H1 (cell line): ENCODE measurements around the gene APBA2. TPM values are rescaled to one million over a fixed set of nuclear protein-coding genes. Genes with fewer than 3 reads are reported as not detected.

Experiments used
- CTCF ChIA-PET: fragments of 300-600 bp; sonication (Branson Sonifier 250); formaldehyde crosslinking; loops from one replicate; lab custom pipeline; 2021; ENCODE audit not compliant: partially characterized antibody; lab: Charles Lee
- POLR2A ChIA-PET: fragments of 300-600 bp; sonication (Branson Sonifier 250); formaldehyde crosslinking; loops from one replicate; lab custom pipeline; 2021; ENCODE audit warnings: inconsistent platforms; ENCODE audit not compliant: partially characterized antibody; lab: Charles Lee
- DNase-seq, 2 experiments: peaks; one replicate each; pipeline versions ENCODE4 v3.0.0 to v3.0.0-alpha.2; 2010 to 2022; ENCODE audit warnings: low spot score in 2 of 2, low read depth in 1 of 2, mixed read lengths in 1 of 2
- FAIRE-seq: peaks from 2 replicates; lab custom pipeline; 2011; peaks lifted over from hg19 to GRCh38; lab: Jason Lieb, UNC
- H2AFZ ChIP-seq: 2 replicates; pipeline ENCODE4 v1.8.1; 2012; ENCODE audit warnings: low read length, inconsistent platforms
- H2AK5ac ChIP-seq: 2 replicates; pipeline ENCODE4 v1.6.1; 2013; ENCODE audit warnings: low read depth, low read length
- H2BK120ac ChIP-seq: replicated peaks from 2 replicates; pipeline ENCODE3; 2013; ENCODE audit warnings: low read depth, low read length, inconsistent platforms
- H2BK12ac ChIP-seq: 2 replicates; pipeline ENCODE4 v1.6.1; 2013; ENCODE audit warnings: low read depth, low read length
- H2BK15ac ChIP-seq: 2 replicates; pipeline ENCODE4 v1.6.1; 2013; ENCODE audit warnings: low read length
- H2BK20ac ChIP-seq: 2 replicates; pipeline ENCODE4 v1.6.1; 2013; ENCODE audit warnings: low read length
- H2BK5ac ChIP-seq: 2 replicates; pipeline ENCODE4 v1.6.1; 2013; ENCODE audit warnings: low read depth, low read length
- H3K14ac ChIP-seq: 2 replicates; pipeline ENCODE4 v1.6.1; 2013; ENCODE audit warnings: inconsistent platforms; ENCODE audit not compliant: insufficient read length
- H3K18ac ChIP-seq: 2 replicates; pipeline ENCODE4 v1.6.1; 2013; ENCODE audit warnings: low read length; ENCODE audit errors: extremely low read depth
- H3K23ac ChIP-seq: 2 replicates; pipeline ENCODE4 v1.6.1; 2013; ENCODE audit warnings: inconsistent platforms; ENCODE audit not compliant: insufficient read length
- H3K23me2 ChIP-seq: 2 replicates; pipeline ENCODE4 v1.6.1; 2013; ENCODE audit warnings: low read depth, low read length
- H3K27ac ChIP-seq: 2 replicates; pipeline ENCODE4 v1.6.1; 2011; ENCODE audit warnings: low read depth, low read length, inconsistent platforms
- H3K27me3 ChIP-seq, 4 experiments: replicated peaks in 1 of 4; 1 replicate in 1 of 4; 2 replicates in 3 of 4; pipeline versions ENCODE4 v1.6.1 to v1.8.1; 2011 to 2013; ENCODE audit warnings: low read length in 3 of 4, mild to moderate bottlenecking in 3 of 4, inconsistent platforms in 2 of 4, mixed read lengths in 2 of 4, moderate library complexity in 1 of 4; ENCODE audit not compliant: control insufficient read depth in 3 of 4, insufficient read depth in 3 of 4; ENCODE audit errors: extremely low read depth in 1 of 4
- H3K36me3 ChIP-seq, 4 experiments: 2 replicates each; pipeline versions ENCODE4 v1.6.1 to v1.8.1; 2011 to 2013; ENCODE audit warnings: mild to moderate bottlenecking in 4 of 4, low read length in 3 of 4, moderate library complexity in 2 of 4, control low read depth in 1 of 4, inconsistent platforms in 1 of 4; ENCODE audit not compliant: insufficient read depth in 4 of 4, control insufficient read depth in 2 of 4
- H3K4ac ChIP-seq: replicated peaks from 2 replicates; pipeline ENCODE3; 2013; ENCODE audit warnings: low read length, low read depth, mixed read lengths, inconsistent platforms; ENCODE audit not compliant: insufficient read length
- H3K4me1 ChIP-seq, 4 experiments: replicated peaks in 1 of 4; 1 replicate in 1 of 4; 2 replicates in 3 of 4; pipeline versions ENCODE4 v1.6.1 to v1.8.1; 2011 to 2013; ENCODE audit warnings: low read length in 3 of 4, inconsistent platforms in 2 of 4, mixed read lengths in 1 of 4; ENCODE audit not compliant: insufficient read depth in 4 of 4, control insufficient read depth in 3 of 4
- H3K4me2 ChIP-seq, 2 experiments: 2 replicates each; pipeline versions ENCODE4 v1.6.1 to v1.8.1; 2011 to 2013; ENCODE audit warnings: low read depth in 2 of 2, low read length in 2 of 2, control low read depth in 1 of 2, inconsistent platforms in 1 of 2, mild to moderate bottlenecking in 1 of 2; ENCODE audit not compliant: insufficient read depth in 1 of 2
- H3K4me3 ChIP-seq, 4 experiments: fragments of 200-600, 300-600 bp in 1 of 4; sonication (generic), shearing (Covaris generic), sonication (Bioruptor Twin) in 1 of 4; 2 replicates each; pipeline versions ENCODE4 v1.5.1 to v1.8.1; 2011 to 2016; ENCODE audit warnings: low read length in 4 of 4, low read depth in 3 of 4, control low read depth in 2 of 4, inconsistent platforms in 2 of 4, mild to moderate bottlenecking in 2 of 4, mixed read lengths in 1 of 4, moderate library complexity in 1 of 4; ENCODE audit not compliant: insufficient read depth in 2 of 4; ENCODE audit errors: extremely low read depth in 1 of 4
- H3K56ac ChIP-seq: replicated peaks from 2 replicates; pipeline ENCODE3; 2013; ENCODE audit warnings: low read depth, mild to moderate bottlenecking, mixed read lengths, low read length, inconsistent platforms; ENCODE audit not compliant: insufficient read length
- H3K79me1 ChIP-seq: 2 replicates; pipeline ENCODE4 v1.6.1; 2013; ENCODE audit warnings: low read depth, low read length, control low read depth
- H3K79me2 ChIP-seq, 2 experiments: 2 replicates each; pipeline versions ENCODE4 v1.6.1 to v1.8.1; 2012 to 2013; ENCODE audit warnings: low read length in 2 of 2, mild to moderate bottlenecking in 2 of 2, inconsistent platforms in 1 of 2; ENCODE audit not compliant: insufficient read depth in 2 of 2, control insufficient read depth in 1 of 2
- H3K9ac ChIP-seq, 4 experiments: replicated peaks in 1 of 4; 1 replicate in 1 of 4; 2 replicates in 3 of 4; pipeline versions ENCODE4 v1.6.1 to v1.8.1; 2011 to 2013; ENCODE audit warnings: low read depth in 3 of 4, low read length in 3 of 4, control low read depth in 2 of 4, mild to moderate bottlenecking in 2 of 4, moderate library complexity in 2 of 4, inconsistent platforms in 1 of 4; ENCODE audit errors: extremely low read depth in 1 of 4
- H3K9me3 ChIP-seq, 2 experiments: 2 replicates each; pipeline versions ENCODE4 v1.6.1 to v1.8.1; 2012 to 2013; ENCODE audit warnings: mild to moderate bottlenecking in 2 of 2, moderate library complexity in 2 of 2, control low read depth in 1 of 2, inconsistent platforms in 1 of 2, low read depth in 1 of 2, low read length in 1 of 2, mixed read lengths in 1 of 2; ENCODE audit not compliant: insufficient read depth in 2 of 2
- H4K20me1 ChIP-seq, 2 experiments: replicated peaks in 1 of 2; 2 replicates each; pipeline versions ENCODE3 to v1.8.1; 2011 to 2013; ENCODE audit warnings: inconsistent platforms in 2 of 2, low read length in 2 of 2, mild to moderate bottlenecking in 1 of 2; ENCODE audit not compliant: insufficient read depth in 2 of 2, control insufficient read depth in 1 of 2
- H4K5ac ChIP-seq: 2 replicates; pipeline ENCODE4 v1.6.1; 2013; ENCODE audit warnings: low read length, low read depth, mixed read lengths, inconsistent platforms; ENCODE audit not compliant: insufficient read length
- H4K8ac ChIP-seq: 2 replicates; pipeline ENCODE4 v1.8.0; 2013; ENCODE audit warnings: mild to moderate bottlenecking, moderate library complexity, low read length, inconsistent platforms; ENCODE audit not compliant: insufficient read depth; ENCODE audit errors: extremely low read depth
- H4K91ac ChIP-seq: replicated peaks from 2 replicates; pipeline ENCODE3; 2013; ENCODE audit warnings: low read length, mixed read lengths, inconsistent platforms; ENCODE audit not compliant: insufficient read length
- CTCF ChIP-seq, 3 experiments: IDR thresholded peaks; 1 replicate in 2 of 3; 2 replicates in 1 of 3; pipeline versions ENCODE4 v1.5.1 to v1.6.1; 2011; ENCODE audit warnings: low read length in 3 of 3, mild to moderate bottlenecking in 3 of 3, inconsistent platforms in 2 of 3, low read depth in 1 of 3, moderate library complexity in 1 of 3; ENCODE audit not compliant: insufficient read depth in 1 of 3; ENCODE audit errors: control extremely low read depth in 1 of 3
- EZH2 ChIP-seq: fragments of 200-600 bp; sonication (generic); IDR thresholded peaks from 2 replicates; pipeline ENCODE4 v1.7.1; 2012; ENCODE audit warnings: low read depth, mild to moderate bottlenecking, moderate library complexity, low read length, inconsistent platforms; ENCODE audit not compliant: severe bottlenecking
- PHF8 ChIP-seq: fragments of 200-600 bp; sonication (generic); conservative IDR thresholded peaks from 2 replicates; pipeline ENCODE4 v1.7.1; 2012; ENCODE audit warnings: low read depth, mild to moderate bottlenecking, inconsistent platforms, low read length, moderate library complexity
- WGBS, 2 experiments: shearing (Covaris generic) in 1 of 2; methylation state at CpG; one replicate each; pipeline versions ENCODE4 v1.1.6 to v1.1.7; 2013 to 2015; ENCODE audit warnings: low lambda C conversion rate in 2 of 2, mixed read lengths in 2 of 2, inconsistent platforms in 1 of 2, low coverage in 1 of 2, missing lambda C conversion rate in 1 of 2; ENCODE audit not compliant: insufficient replicate concordance in 2 of 2, insufficient coverage in 1 of 2, insufficient read length in 1 of 2; ENCODE audit errors: extremely low coverage in 1 of 2, missing lambda C conversion rate in 1 of 2; 5-methylcytosine and 5-hydroxymethylcytosine counted together
- polyA plus RNA-seq, 7 experiments: library from polyadenylated mRNA; depleted of rRNA in 3 of 7; stranded (reverse) in 5 of 7; unstranded in 2 of 7; fragments of >200 nt in 5 of 7; fragments of 200-250 nt in 2 of 7; gene quantifications; 1 replicate in 5 of 7; 2 replicates in 1 of 7; 4 replicates in 1 of 7; pipeline versions ENCODE4 v1.2.1 to v1.2.3, GENCODE V29; 2011 to 2013; ENCODE audit warnings: missing spikeins in 2 of 7, mixed read lengths in 2 of 7
- total RNA-seq: library from RNA; stranded (reverse); fragmentation: NEBNext Ultra II Directional; extraction: Animal tissue kit (Norgen Biotek cat#: 25700); gene quantifications from 2 replicates; pipeline ENCODE4 v1.2.1, GENCODE V29; 2021

Gene APBA2
- total and polyA plus RNA-seq, 2 of the 8 experiments (the other 6 are each of a cell fraction or from before 2014, with no cell fraction given) = 15.5 to 19.0 TPM

GRCh38 chr15:29021857-29022256 lies 136.1 kb downstream of the APBA2 start:
- Histone ChIP-seq H3K4ac (no peak overlapping the region), H3K14ac (no peak overlapping the region), H2BK12ac (no peak overlapping the region), H3K27ac (no peak overlapping the region), H3K9ac (no peak overlapping the region), H2BK120ac (no peak overlapping the region), H2BK5ac (no peak overlapping the region), H3K4me1 (peaks cover 3 to 7% (median 5%) of the 10 kb centered on the region in 4 experiments; a peak in 6 of 7 replicates), H4K8ac (no peak overlapping the region), H3K36me3 (no peaks in the 10 kb centered on the region), H3K79me1 (no peaks in the 10 kb centered on the region), H3K23me2 (no peaks in the 10 kb centered on the region), H2AFZ (no peak overlapping the region), H2AK5ac (no peak overlapping the region), H2BK20ac (no peak overlapping the region), H3K9me3 (no peaks in the 10 kb centered on the region), H3K4me3 (no peak overlapping the region), H4K91ac (no peak overlapping the region), H4K5ac (no peak overlapping the region), H3K18ac (no peak overlapping the region), H3K4me2 (no peak overlapping the region), H4K20me1 (no peaks in the 10 kb centered on the region), H3K56ac (no peak overlapping the region), H3K27me3 (no peaks in the 10 kb centered on the region), H3K79me2 (no peaks in the 10 kb centered on the region), H3K23ac (no peak overlapping the region), H2BK15ac (no peak overlapping the region)
- POLR2A ChIA-PET = no interaction called here
- FAIRE-seq = no peak
- DNase-seq = no peak
- 92% methylated on average over 7 of the region's 7 CpGs; no CpG with 5 or more reads in 1 of the 2 experiments for WGBS, 2 experiments
- CTCF ChIA-PET = no interaction called here
- TF ChIP-seq EZH2 (no peak), CTCF (IDR thresholded peaks at IDR 0.05; ENCODE audit: control extremely low read depth in 1 of 3, insufficient read depth in 1 of 3, low read depth in 1 of 3, low read length in 3 of 3) (no peak), PHF8 (no peak)
